Kidney capillary endothelial cell (primary cell): ENCODE results near the gene PHACTR1.

ENCODE experiments used
- DNase-seq: peaks from one replicate; pipeline ENCODE4 v3.0.0-alpha.2; 2018; ENCODE audit warnings: low spot score

The PHACTR1 gene

DNA sequence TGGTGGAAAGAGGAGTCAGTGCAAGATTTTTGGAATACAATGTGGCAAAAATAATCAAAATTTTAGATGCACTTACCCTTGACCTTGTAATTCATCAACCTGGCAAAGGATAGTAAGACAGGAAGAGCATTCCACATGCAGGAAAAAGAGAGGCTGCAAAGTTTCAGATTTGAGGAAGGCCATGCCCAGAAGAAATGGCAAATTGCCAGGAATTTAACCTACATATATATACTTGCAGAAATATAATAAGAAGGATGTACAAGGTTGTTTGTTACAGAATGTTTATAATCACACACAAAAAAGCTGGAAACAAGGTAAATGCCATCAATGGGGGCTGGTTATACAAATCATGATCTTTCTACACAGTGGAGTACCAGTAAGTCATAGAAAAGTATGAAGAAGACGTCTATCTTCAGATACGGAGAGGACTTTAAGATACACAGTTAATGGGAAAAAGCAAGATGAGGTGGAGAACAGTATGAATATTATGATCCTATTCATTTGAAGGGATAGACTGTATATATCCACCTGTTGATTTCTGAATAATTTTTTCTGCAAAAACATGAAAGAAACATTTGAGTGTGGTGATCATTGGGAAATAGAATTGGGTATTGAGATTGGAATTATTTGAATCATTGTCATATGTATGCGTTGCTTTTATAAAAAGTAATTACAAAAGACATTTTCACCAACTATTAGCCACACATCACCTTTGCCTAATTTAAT lies 358.0 kb downstream of the PHACTR1 start:
- no peak for DNase-seq

DNA sequence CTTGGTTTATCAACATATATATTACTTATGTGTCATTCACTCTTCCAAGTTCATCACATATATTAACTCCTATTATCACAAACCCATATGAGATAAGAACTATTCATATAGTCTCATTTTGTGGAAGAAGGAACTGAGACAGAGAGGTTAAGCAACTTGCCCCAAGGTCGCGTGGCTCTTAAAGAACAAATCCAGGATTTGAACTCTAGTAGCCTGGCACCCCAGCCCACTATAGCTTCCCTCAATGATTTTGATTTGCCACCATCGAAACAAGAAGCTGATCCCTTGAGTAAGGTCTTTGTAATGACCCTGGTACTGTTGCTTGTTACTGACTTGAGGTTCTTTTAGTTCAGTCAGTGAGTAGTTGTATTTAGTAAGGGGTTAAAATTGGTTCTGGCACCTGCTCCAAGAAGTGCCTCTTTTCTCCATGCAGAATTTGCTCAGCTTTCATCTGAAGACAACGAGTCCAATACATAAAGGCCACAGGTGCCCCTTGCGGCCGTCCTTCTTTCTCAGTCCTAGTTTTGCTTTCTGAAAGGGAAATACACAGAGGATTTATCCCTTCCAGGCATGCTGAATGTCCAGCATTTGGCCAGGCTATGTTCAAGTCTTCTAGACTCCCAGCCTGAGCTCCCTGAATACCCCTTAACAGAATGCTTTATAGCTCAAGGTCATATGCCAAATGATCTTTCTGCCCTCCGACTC lies 358.7 kb downstream of the PHACTR1 start:
- no peak for DNase-seq

DNA sequence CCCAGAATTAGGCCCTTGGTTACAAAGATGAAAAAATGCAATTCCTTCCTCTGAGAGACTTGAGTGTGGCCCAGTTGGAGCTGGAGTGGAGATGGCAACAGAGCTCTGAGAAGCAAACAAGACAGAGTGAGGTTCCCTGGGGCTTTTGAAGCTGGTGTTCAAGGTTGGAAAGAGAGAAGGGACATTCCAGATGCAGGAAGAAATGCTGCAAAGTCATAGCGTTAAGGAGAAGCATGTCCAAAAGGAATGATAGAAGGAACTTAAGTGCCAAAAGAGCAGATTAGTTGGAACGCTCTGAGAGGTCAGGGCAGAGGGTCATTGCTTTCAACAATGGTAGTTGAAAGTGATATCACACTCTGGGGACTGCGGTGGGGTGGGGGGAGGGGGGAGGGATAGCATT lies 360.0 kb downstream of the PHACTR1 start:
- no peak for DNase-seq

GRCh38 chr6:13077117-13077516 lies 360.6 kb downstream of the PHACTR1 start:
- no peak for DNase-seq

- DNase-seq, result no peak
These were observed 362.6 kb downstream of the PHACTR1 start for GRCh38 chr6:13079096-13079723.

GRCh38 chr6:13080462-13081188 lies 364.1 kb downstream of the PHACTR1 start:
- DNase-seq, result peak; percentile 22

- DNase-seq, result no peak
These were observed 364.6 kb downstream of the PHACTR1 start for GRCh38 chr6:13081189-13081563.

- DNase-seq, result peak; percentile 51
These were observed 372.9 kb downstream of the PHACTR1 start for GRCh38 chr6:13089296-13089994.

DNA sequence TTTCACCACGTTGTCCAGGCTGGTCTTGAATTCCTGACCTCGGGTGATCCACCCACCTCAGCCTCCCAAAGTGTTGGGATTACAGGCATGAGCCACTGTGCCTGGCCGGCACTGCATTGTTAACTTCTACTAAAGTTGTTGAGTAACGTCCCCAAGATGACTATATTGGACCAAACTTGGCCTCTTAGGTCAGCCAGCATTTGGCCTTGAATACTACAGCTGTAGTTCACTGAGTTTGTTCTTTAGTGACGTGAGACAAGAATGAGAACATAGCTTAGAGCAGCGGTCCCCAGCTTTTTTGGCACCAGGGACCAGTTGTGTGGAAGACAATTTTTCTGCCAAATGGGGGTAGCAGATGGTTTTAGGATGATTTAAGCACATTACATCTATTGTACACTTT lies 374.6 kb downstream of the PHACTR1 start:
- no peak for DNase-seq

DNA sequence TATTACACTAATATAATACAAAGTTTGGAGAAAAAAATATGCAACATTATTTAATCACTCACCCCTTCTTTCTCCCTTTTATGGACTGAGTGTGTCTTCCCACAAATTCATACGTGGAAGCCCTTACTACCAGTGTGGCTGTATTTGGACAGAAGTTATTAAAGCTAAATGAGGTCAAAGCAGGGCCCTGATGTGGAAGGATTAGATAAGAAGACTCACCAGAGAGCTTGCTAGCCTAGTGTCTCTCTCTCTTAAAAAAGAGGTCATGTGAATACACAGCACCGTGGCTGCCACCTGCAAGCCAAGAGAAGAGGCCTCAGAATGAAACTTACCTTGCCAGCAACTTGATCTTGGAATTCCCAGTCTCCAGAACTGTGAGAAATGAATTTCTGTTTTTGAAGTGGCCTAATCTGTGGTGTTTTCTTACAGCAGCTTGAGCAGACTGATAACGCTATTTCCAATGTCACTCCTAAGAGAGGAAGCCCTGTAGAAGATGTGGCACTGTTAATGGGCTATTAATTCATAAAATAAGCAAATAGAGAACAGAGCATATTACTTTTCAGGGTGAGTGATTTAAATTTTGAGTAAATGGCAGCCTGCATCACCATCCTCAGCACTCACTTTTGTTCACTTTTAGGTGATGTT lies 378.3 kb downstream of the PHACTR1 start:
- DNase-seq, result no peak

- DNase-seq, result no peak
These were observed 379.5 kb downstream of the PHACTR1 start for GRCh38 chr6:13096084-13096483.

GRCh38 chr6:13097454-13097853 lies 380.9 kb downstream of the PHACTR1 start:
- no peak for DNase-seq

GRCh38 chr6:13098006-13098405 lies 381.4 kb downstream of the PHACTR1 start:
- no peak for DNase-seq

GRCh38 chr6:13098793-13099570 lies 382.4 kb downstream of the PHACTR1 start:
- no peak for DNase-seq

GRCh38 chr6:13099771-13100170 lies 383.2 kb downstream of the PHACTR1 start:
- DNase-seq, result no peak

DNA sequence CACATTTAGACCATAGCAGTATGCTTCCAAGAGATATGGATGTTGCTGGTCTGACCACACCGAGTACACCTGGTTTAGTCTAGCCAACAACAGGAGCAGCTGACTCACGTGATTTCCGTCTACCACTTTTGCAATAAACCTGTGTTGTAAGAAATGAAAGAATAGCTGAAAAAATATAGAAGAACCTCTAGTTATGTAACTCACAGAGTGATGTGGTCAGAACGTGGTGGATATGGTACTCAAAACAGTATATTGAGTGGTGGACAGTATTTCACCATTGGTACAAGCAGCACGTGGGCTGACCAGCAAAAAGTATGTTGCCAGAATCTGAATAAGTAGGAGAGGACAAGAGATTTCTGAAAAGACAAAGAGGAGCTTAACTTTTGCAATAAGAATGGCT lies 384.8 kb downstream of the PHACTR1 start:
- DNase-seq, result no peak

GRCh38 chr6:13101985-13102384 lies 385.4 kb downstream of the PHACTR1 start:
- no peak for DNase-seq

- DNase-seq, result no peak
These were observed 386.6 kb downstream of the PHACTR1 start for GRCh38 chr6:13103169-13103568.

GRCh38 chr6:13105139-13105538 lies 388.6 kb downstream of the PHACTR1 start:
- DNase-seq, result no peak

DNA sequence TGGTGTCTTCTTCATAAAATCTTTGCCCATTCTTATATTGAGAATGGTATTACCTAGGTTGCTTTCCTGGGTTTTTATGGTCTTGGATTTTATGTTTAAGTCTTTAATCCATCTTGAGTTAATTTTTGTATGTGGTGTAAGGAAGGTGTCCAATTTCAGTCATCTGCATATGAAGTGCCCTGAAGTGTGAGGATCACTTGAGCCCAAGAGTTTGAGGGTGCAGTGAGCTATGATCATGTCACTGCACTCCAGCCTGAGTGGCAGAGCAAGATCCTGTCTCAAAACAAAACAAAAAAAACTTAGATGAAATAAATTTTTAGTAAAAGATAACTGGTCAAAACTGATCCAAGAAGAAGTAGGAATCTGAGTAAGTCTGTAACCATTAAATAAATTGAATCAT lies 396.4 kb downstream of the PHACTR1 start:
- no peak for DNase-seq

DNA sequence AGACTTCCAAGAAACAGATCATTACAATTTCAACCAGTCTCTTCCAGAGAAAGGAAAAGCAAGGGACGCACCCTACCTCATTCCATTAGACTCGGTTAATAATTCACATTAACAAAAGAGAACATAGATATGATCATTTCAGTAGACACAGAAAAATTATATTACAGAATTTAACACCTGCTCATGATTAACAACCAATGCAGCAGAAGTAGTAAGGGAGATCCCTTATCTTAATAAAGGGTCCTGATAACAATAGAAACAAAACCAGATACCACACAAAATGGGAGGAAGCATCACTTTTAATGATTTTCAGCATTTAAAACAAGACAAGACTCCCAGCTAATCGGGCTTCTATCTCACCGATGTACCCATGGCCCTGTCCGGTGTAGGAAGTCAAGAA lies 396.8 kb downstream of the PHACTR1 start:
- no peak for DNase-seq
